ENCODE data around the gene LILRB5.

LILRB5 gene

DNA sequence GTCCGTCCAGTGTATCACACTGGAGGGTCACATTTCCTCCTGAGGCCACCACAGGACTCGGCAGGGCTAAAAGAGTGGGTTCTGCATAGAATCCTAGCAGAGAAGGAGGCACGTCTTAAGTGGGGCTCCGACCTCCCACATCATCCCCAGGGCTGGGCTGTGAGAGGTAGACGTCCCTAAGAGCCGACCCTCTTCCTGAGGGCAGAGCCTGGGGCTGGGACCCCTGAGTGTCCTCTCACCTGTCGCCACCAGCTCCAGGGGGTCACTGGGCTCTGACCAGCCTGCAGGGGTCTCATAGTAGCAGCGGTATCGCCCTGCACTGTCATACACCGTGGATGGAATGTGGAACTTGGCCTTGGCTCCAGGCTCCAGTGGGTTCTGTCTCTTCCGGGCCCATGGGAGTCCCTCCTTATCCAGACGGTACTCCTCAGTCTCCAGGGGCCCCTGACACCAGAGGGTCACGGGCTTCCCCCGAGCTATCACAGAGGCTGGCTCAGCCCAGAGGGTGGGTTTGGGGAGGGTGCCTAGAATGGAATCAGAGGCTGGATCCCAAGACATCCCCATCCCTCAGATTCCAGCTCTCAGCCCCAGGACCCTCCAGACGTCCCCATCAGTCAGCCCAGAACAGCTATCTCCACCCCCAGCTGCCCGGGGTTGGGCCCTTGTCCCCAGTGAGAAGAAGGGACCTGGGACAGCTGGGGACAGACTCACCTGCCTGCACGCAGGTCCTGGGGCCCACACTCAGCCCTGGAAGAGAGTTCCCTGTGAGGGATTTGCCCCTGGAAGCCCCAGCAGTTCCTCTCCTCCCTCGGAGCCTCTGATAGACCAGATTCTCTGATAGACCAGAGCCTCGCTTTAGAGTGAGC lies 590 bp downstream of the LILRB5 start:
- H2AFZ ChIP-seq (ENCODE audit: low read depth) = no peak overlapping the region
- H3K4me1 ChIP-seq (ENCODE audit: low read depth, poor library complexity, severe bottlenecking) = no peaks in the 10 kb centered on the region
- H3K36me3 ChIP-seq (ENCODE audit: insufficient read depth) = no peaks in the 10 kb centered on the region
- peaks cover 66% of the 10 kb centered on the region for H3K27me3 ChIP-seq (ENCODE audit: insufficient read depth, low read depth)
- no peak overlapping the region for H3K27ac ChIP-seq
- no peak for TF ChIP-seq CTCF (conservative IDR thresholded peaks at IDR 0.05; ENCODE audit: low read depth, low read length)
- H3K4me2 ChIP-seq = no peak overlapping the region
- no peak overlapping the region for H3K4me3 ChIP-seq (IDR thresholded peaks at IDR 0.05; ENCODE audit: insufficient read depth, low read depth, low read length)
- no peaks in the 10 kb centered on the region for H4K20me1 ChIP-seq (ENCODE audit: insufficient read depth)
- H3K79me2 ChIP-seq (ENCODE audit: insufficient read depth, low read depth) = no peaks in the 10 kb centered on the region
- H3K9ac ChIP-seq = no peak overlapping the region

DNA sequence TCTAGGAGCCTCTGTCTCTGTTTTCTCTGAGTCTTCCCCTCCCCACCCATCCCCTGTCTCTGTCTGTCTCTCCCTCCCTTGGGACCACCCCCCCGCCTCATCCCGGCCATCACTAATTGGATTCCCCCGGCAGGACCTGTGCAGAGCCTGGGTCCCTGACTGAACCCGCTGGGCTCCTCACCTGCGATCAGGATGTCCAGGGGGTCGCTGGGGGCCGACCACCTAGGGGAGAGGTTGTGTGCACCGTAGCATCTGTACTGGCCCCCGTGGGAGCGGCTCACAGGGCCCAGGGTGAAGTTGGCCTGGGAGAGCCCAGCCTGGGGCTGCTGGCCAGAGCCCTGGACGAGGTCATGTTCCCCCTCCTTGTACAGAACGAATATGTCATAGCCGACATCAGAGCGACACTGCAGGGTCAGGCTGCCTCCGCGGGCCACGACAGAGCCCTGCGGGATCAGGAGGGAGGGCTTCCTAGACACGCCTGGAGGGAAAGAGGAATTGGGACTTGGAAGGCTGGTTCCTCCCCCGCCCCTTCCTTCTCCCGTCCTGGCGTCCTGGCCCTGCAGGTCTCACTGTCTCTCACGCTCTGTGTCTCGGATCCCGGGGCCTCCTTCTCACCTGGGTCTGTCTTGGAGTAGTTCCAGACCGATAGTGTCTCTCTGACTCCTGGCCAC lies 1.8 kb downstream of the LILRB5 start:
- Histone ChIP-seq H3K27me3 (ENCODE audit: insufficient read depth, low read depth) (peaks cover 69% of the 10 kb centered on the region), H3K4me2 (no peak overlapping the region), H3K4me3 (IDR thresholded peaks at IDR 0.05; ENCODE audit: insufficient read depth, low read depth, low read length) (no peak overlapping the region), H3K9ac (no peak overlapping the region), H3K4me1 (ENCODE audit: low read depth, poor library complexity, severe bottlenecking) (no peaks in the 10 kb centered on the region), H3K79me2 (ENCODE audit: insufficient read depth, low read depth) (no peaks in the 10 kb centered on the region), H4K20me1 (ENCODE audit: insufficient read depth) (no peaks in the 10 kb centered on the region), H2AFZ (ENCODE audit: low read depth) (no peak overlapping the region), H3K27ac (no peak overlapping the region), H3K36me3 (ENCODE audit: insufficient read depth) (no peaks in the 10 kb centered on the region)
- no peak for TF ChIP-seq CTCF (conservative IDR thresholded peaks at IDR 0.05; ENCODE audit: low read depth, low read length)

DNA sequence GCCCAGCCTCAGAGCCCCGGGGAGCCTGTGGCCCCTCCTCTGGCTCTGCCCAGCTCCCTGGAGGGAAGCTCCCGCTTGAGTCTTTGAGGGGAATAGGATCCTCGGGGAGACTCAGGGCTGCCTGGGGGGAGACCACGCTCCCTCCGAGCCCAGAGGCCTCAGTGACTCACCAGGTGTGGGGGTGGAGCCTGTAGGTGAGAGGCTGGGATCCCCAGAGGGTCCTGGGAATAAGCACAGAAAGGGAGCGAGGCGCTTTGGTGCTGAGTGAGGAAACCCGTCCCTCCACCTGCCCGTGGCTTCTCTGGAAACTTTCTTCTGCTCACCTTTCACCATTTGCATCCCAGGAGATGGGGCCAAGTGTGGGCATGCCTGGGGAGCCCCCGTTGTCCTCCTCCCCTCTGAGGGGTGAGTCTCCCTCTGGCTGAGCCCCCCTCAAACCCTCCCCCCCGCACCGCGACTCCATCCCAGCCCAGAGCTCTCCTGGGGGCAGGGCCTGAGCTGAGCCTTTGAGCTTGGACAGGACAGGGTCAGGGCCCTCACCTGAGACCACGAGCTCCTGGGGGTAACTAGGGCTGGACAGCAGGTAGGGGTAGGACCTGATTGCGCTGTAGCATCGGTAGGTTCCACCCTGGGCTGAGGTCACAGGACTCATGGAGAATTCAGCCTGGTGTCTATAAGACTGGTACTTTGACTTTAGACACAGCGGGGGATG lies 2.7 kb downstream of the LILRB5 start:
- Histone ChIP-seq H2AFZ (ENCODE audit: low read depth) (no peak overlapping the region), H3K79me2 (ENCODE audit: insufficient read depth, low read depth) (no peaks in the 10 kb centered on the region), H3K27me3 (ENCODE audit: insufficient read depth, low read depth) (peaks cover 69% of the 10 kb centered on the region), H3K36me3 (ENCODE audit: insufficient read depth) (no peaks in the 10 kb centered on the region), H3K4me3 (IDR thresholded peaks at IDR 0.05; ENCODE audit: insufficient read depth, low read depth, low read length) (no peak overlapping the region), H3K4me2 (no peak overlapping the region), H3K9ac (no peak overlapping the region), H3K4me1 (ENCODE audit: low read depth, poor library complexity, severe bottlenecking) (no peaks in the 10 kb centered on the region), H3K27ac (no peak overlapping the region), H4K20me1 (ENCODE audit: insufficient read depth) (no peaks in the 10 kb centered on the region)
- no peak for TF ChIP-seq CTCF (conservative IDR thresholded peaks at IDR 0.05; ENCODE audit: low read depth, low read length)

GRCh38 chr19:54253331-54254194 lies 3.5 kb downstream of the LILRB5 start:
- Histone ChIP-seq H3K79me2 (ENCODE audit: insufficient read depth, low read depth) (no peaks in the 10 kb centered on the region), H3K27ac (no peak overlapping the region), H4K20me1 (ENCODE audit: insufficient read depth) (no peaks in the 10 kb centered on the region), H3K27me3 (ENCODE audit: insufficient read depth, low read depth) (peaks cover 68% of the 10 kb centered on the region), H2AFZ (ENCODE audit: low read depth) (no peak overlapping the region), H3K4me3 (IDR thresholded peaks at IDR 0.05; ENCODE audit: insufficient read depth, low read depth, low read length) (no peak overlapping the region), H3K4me1 (ENCODE audit: low read depth, poor library complexity, severe bottlenecking) (no peaks in the 10 kb centered on the region), H3K4me2 (no peak overlapping the region), H3K9ac (no peak overlapping the region), H3K36me3 (ENCODE audit: insufficient read depth) (no peaks in the 10 kb centered on the region)
- TF ChIP-seq CTCF (conservative IDR thresholded peaks at IDR 0.05; ENCODE audit: low read depth, low read length) = no peak
